C4-2B (cell line): ENCODE results near the gene ANTKMT.

ENCODE experiments used
- ZFX ChIP-seq: fragments of 450-650 bp; IDR thresholded peaks from 2 replicates; pipeline ENCODE4 v1.6.1; 2017
- TF ChIP-seq, protein P1 (sequence below): fragments of 450-650 bp; conservative IDR thresholded peaks from 2 replicates; pipeline ENCODE4 v1.5.1; 2017; ENCODE audit warnings: mild to moderate bottlenecking

GRCh38 chr16:710500-711075 is 10.4 kb upstream of the ANTKMT start:
- TF ChIP-seq, protein P1, sequence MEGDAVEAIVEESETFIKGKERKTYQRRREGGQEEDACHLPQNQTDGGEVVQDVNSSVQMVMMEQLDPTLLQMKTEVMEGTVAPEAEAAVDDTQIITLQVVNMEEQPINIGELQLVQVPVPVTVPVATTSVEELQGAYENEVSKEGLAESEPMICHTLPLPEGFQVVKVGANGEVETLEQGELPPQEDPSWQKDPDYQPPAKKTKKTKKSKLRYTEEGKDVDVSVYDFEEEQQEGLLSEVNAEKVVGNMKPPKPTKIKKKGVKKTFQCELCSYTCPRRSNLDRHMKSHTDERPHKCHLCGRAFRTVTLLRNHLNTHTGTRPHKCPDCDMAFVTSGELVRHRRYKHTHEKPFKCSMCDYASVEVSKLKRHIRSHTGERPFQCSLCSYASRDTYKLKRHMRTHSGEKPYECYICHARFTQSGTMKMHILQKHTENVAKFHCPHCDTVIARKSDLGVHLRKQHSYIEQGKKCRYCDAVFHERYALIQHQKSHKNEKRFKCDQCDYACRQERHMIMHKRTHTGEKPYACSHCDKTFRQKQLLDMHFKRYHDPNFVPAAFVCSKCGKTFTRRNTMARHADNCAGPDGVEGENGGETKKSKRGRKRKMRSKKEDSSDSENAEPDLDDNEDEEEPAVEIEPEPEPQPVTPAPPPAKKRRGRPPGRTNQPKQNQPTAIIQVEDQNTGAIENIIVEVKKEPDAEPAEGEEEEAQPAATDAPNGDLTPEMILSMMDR, result no peak
- no peak for TF ChIP-seq ZFX
